Pons (tissue), 1 donor: Measurements from ENCODE around the gene SNRPD3.
"Not testable (repeated sequence)": the region's sequence is repeated elsewhere in the genome, so short reads cannot be mapped to it uniquely, and the experiment has no call there.

Experiments used
- DNase-seq: peaks from one replicate; pipeline ENCODE4 v3.0.0-alpha.2; 2016; ENCODE audit warnings: low spot score

The SNRPD3 gene

GRCh38 chr22:24592058-24592850, 36.5 kb downstream of the SNRPD3 start:
- DNase-seq = no peak

GRCh38 chr22:24592851-24593558, 37.2 kb downstream of the SNRPD3 start, which contains the start of gene LRRC75B:
LRRC75B (minus strand) TSS chr22:24593073; CDS start chr22:24593039, 34 bp downstream.
- peak; percentile 66 for DNase-seq

- not testable (repeated sequence) for DNase-seq
Measured at GRCh38 chr22:24593559-24593835, 37.7 kb downstream of the SNRPD3 start.

- no peak for DNase-seq
Measured at GRCh38 chr22:24593836-24594568, 38.2 kb downstream of the SNRPD3 start.

GRCh38 chr22:24594569-24595120, 38.8 kb downstream of the SNRPD3 start:
- DNase-seq = no peak

GRCh38 chr22:24595228-24595627, 39.4 kb downstream of the SNRPD3 start:
- DNase-seq = no peak

- DNase-seq = no peak
Measured at GRCh38 chr22:24595863-24596262, 40.1 kb downstream of the SNRPD3 start.

GRCh38 chr22:24597076-24597475, 41.3 kb downstream of the SNRPD3 start:
- DNase-seq = not testable (repeated sequence)

GRCh38 chr22:24599514-24599913, 43.7 kb downstream of the SNRPD3 start:
- no peak for DNase-seq

GRCh38 chr22:24599958-24600715, 44.3 kb downstream of the SNRPD3 start:
- DNase-seq = not testable (repeated sequence)

- DNase-seq = no peak
Measured at GRCh38 chr22:24601217-24602104, 45.7 kb downstream of the SNRPD3 start.

- DNase-seq = not testable (repeated sequence)
Measured at GRCh38 chr22:24602105-24602749, 46.4 kb downstream of the SNRPD3 start.

GRCh38 chr22:24602847-24603769, 47.3 kb downstream of the SNRPD3 start, which contains the start of gene GGT1:
GGT1 (plus strand) TSS chr22:24603193; CDS start chr22:24611082, 7,889 bp downstream.
- not testable (repeated sequence) for DNase-seq

- not testable (repeated sequence) for DNase-seq
Measured at GRCh38 chr22:24603770-24604629, 48.2 kb downstream of the SNRPD3 start.

- not testable (repeated sequence) for DNase-seq
Measured at GRCh38 chr22:24606340-24606739, 50.5 kb downstream of the SNRPD3 start.

- not testable (repeated sequence) for DNase-seq
Measured at GRCh38 chr22:24607429-24607983, 51.7 kb downstream of the SNRPD3 start.

GRCh38 chr22:24608327-24608726, 52.5 kb downstream of the SNRPD3 start:
- DNase-seq = not testable (repeated sequence)
